Activated CD8-positive, alpha-beta T cell treated with anti-CD3 and anti-CD28 coated beads for 36 hours (primary cell): ENCODE data around the gene CFP. TPM values are rescaled to one million over a fixed set of nuclear protein-coding genes. Genes with fewer than 3 reads are reported as not detected.

Experiments used
- ATAC-seq: fragments of 200-7000 bp; cut with Tn5 transposase; one replicate; pipeline ENCODE4 v1.10.0; 2021; ENCODE audit warnings: mild to moderate bottlenecking, moderate library complexity
- CTCF ChIA-PET: fragments of 350-600 bp; sonication (Branson Sonifier 250); formaldehyde crosslinking; loops from one replicate; lab custom pipeline; 2021; ENCODE audit warnings: antibody characterized with exemption; lab: Charles Lee
- POLR2A ChIA-PET: fragments of 350-600 bp; sonication (Branson Sonifier 250); formaldehyde crosslinking; loops from one replicate; lab custom pipeline; 2021; ENCODE audit warnings: antibody characterized with exemption; lab: Charles Lee
- DNase-seq: peaks from one replicate; pipeline ENCODE4 v3.0.0-alpha.2; 2020
- H3K27ac Mint-ChIP-seq: one replicate; pipeline ENCODE4 v1.8.0; 2021; ENCODE audit warnings: mild to moderate bottlenecking, mixed read lengths
- H3K27me3 Mint-ChIP-seq: one replicate; pipeline ENCODE4 v1.8.0; 2021; ENCODE audit warnings: mixed read lengths
- H3K36me3 Mint-ChIP-seq: one replicate; pipeline ENCODE4 v1.8.0; 2021; ENCODE audit warnings: low read depth, mixed read lengths
- H3K4me1 Mint-ChIP-seq: one replicate; pipeline ENCODE4 v1.8.0; 2021; ENCODE audit warnings: low read depth, mixed read lengths
- H3K4me3 Mint-ChIP-seq: one replicate; pipeline ENCODE4 v1.8.0; 2021; ENCODE audit warnings: mild to moderate bottlenecking, moderate library complexity, mixed read lengths
- H3K9me3 Mint-ChIP-seq: one replicate; pipeline ENCODE4 v1.8.0; 2021; ENCODE audit warnings: mixed read lengths
- CTCF ChIP-seq: fragments of 200-600 bp; IDR thresholded peaks from one replicate; pipeline ENCODE4 v1.8.0; 2022; ENCODE audit warnings: antibody characterized with exemption, mild to moderate bottlenecking
- intact Hi-C: fragments of 100-400 bp; cut with micrococcal nuclease; formaldehyde crosslinking; loops from one replicate; pipeline ENCODE4 v1.10.0; 2022
- total RNA-seq, 2 experiments: library from RNA; stranded (reverse); gene quantifications; one replicate each; pipeline ENCODE4 v1.2.3, GENCODE V29; 2021

CFP gene
- total RNA-seq, 2 experiments from 2014 or later, result 1.6 to 2.1 TPM

- ATAC-seq, result no peak
- peaks cover 6% of the 10 kb centered on the region for H3K4me1 Mint-ChIP-seq
- H3K27me3 Mint-ChIP-seq, result no peaks in the 10 kb centered on the region
- peaks cover 6% of the 10 kb centered on the region for H3K9me3 Mint-ChIP-seq
- ChIA-PET CTCF (no interaction called here), POLR2A (no interaction called here)
- H3K27ac Mint-ChIP-seq, result no peak overlapping the region
- no peak for DNase-seq
- H3K4me3 Mint-ChIP-seq, result no peak overlapping the region
- intact Hi-C loops, result no loop called here
- H3K36me3 Mint-ChIP-seq, result peaks cover 5% of the 10 kb centered on the region
- no peak for TF ChIP-seq CTCF
These were observed 32.5 kb downstream of the CFP start for GRCh38 chrX:47597222-47597621.

- CTCF ChIA-PET, result no interaction called here
- POLR2A ChIA-PET, result interaction anchor here (1.1 kb wide), 1 partner anchor 9 kb away, joined by 3 read pairs; no protein-coding TSS in a partner anchor
- no peak overlapping the region for H3K4me3 Mint-ChIP-seq
- H3K27me3 Mint-ChIP-seq, result no peaks in the 10 kb centered on the region
- no peak for TF ChIP-seq CTCF
- H3K4me1 Mint-ChIP-seq, result peaks cover 6% of the 10 kb centered on the region
- intact Hi-C loops, result no loop called here
- no peak for ATAC-seq
- no peak overlapping the region for H3K27ac Mint-ChIP-seq
- H3K36me3 Mint-ChIP-seq, result peaks cover 5% of the 10 kb centered on the region
- peaks cover 6% of the 10 kb centered on the region for H3K9me3 Mint-ChIP-seq
- DNase-seq, result no peak
These were observed 33.5 kb downstream of the CFP start for GRCh38 chrX:47596256-47596655.

- Mint-ChIP-seq H3K4me1 (peaks cover 6% of the 10 kb centered on the region), H3K27ac (no peak overlapping the region), H3K27me3 (no peaks in the 10 kb centered on the region), H3K36me3 (peaks cover 5% of the 10 kb centered on the region), H3K4me3 (no peak overlapping the region), H3K9me3 (peaks cover 6% of the 10 kb centered on the region)
- no peak for TF ChIP-seq CTCF
- no peak for ATAC-seq
- no peak for DNase-seq
- CTCF ChIA-PET, result interaction anchor here (1.4 kb wide), 1 partner anchor 27 kb away, joined by 5 read pairs; no protein-coding TSS in a partner anchor
- intact Hi-C loops, result no loop called here
- POLR2A ChIA-PET, result interaction anchor here (1.1 kb wide), 1 partner anchor 9 kb away, joined by 3 read pairs; no protein-coding TSS in a partner anchor
These were observed 33.9 kb downstream of the CFP start for GRCh38 chrX:47595716-47596251.

- H3K9me3 Mint-ChIP-seq, result peaks cover 6% of the 10 kb centered on the region
These were observed 36.2 kb downstream of the CFP start for GRCh38 chrX:47593522-47593921.

More at GRCh38 chrX:47593522-47593921, 36.2 kb downstream of the CFP start:
- no peaks in the 10 kb centered on the region for H3K27me3 Mint-ChIP-seq
- TF ChIP-seq CTCF, result no peak
- POLR2A ChIA-PET, result no interaction called here
- no peak overlapping the region for H3K27ac Mint-ChIP-seq
- DNase-seq (no peak), ATAC-seq (no peak)
- CTCF ChIA-PET, result no interaction called here
- H3K4me3 Mint-ChIP-seq, result no peak overlapping the region
- peaks cover 6% of the 10 kb centered on the region for H3K4me1 Mint-ChIP-seq
- H3K36me3 Mint-ChIP-seq, result peaks cover 5% of the 10 kb centered on the region
- intact Hi-C loops, result no loop called here
